ENCODE results near the gene ARHGAP6.

Gene ARHGAP6

GRCh38 chrX:11290416-11291102 lies 375.2 kb downstream of the ARHGAP6 start:
- POLR2A ChIA-PET, result no interaction called here
- no peak for TF ChIP-seq CTCF (IDR thresholded peaks at IDR 0.05; ENCODE audit: control extremely low read depth, extremely low read depth, low read depth, missing control alignments)
- CTCF ChIA-PET, result no interaction called here
- DNase-seq (ENCODE audit: extremely low spot score), result no peak

- TF ChIP-seq CTCF (IDR thresholded peaks at IDR 0.05; ENCODE audit: control extremely low read depth, extremely low read depth, low read depth, missing control alignments), result no peak
- ChIA-PET CTCF (interaction anchor here (1.0 kb wide), 1 partner anchor 9 kb away, joined by 3 read pairs; no protein-coding TSS in a partner anchor), POLR2A (no interaction called here)
- no peak for DNase-seq (ENCODE audit: extremely low spot score)
Observed at GRCh38 chrX:11287505-11287904, 378.2 kb downstream of the ARHGAP6 start.

- no peak for DNase-seq (ENCODE audit: extremely low spot score)
- POLR2A ChIA-PET, result no interaction called here
- TF ChIP-seq CTCF (IDR thresholded peaks at IDR 0.05; ENCODE audit: control extremely low read depth, extremely low read depth, low read depth, missing control alignments), result no peak
- CTCF ChIA-PET, result no interaction called here
Observed at GRCh38 chrX:11285651-11286050, 380.1 kb downstream of the ARHGAP6 start.

- TF ChIP-seq CTCF (IDR thresholded peaks at IDR 0.05; ENCODE audit: control extremely low read depth, extremely low read depth, low read depth, missing control alignments), result no peak
- ChIA-PET POLR2A (no interaction called here), CTCF (no interaction called here)
- no peak for DNase-seq (ENCODE audit: extremely low spot score)
Observed at GRCh38 chrX:11282043-11282442, 383.7 kb downstream of the ARHGAP6 start.

GRCh38 chrX:11273544-11273943 lies 392.2 kb downstream of the ARHGAP6 start:
- no peak for TF ChIP-seq CTCF (IDR thresholded peaks at IDR 0.05; ENCODE audit: control extremely low read depth, extremely low read depth, low read depth, missing control alignments)
- ChIA-PET CTCF (no interaction called here), POLR2A (no interaction called here)
- no peak for DNase-seq (ENCODE audit: extremely low spot score)

GRCh38 chrX:11272863-11273262 lies 392.9 kb downstream of the ARHGAP6 start:
- no peak for DNase-seq (ENCODE audit: extremely low spot score)
- CTCF ChIA-PET, result no interaction called here
- TF ChIP-seq CTCF (IDR thresholded peaks at IDR 0.05; ENCODE audit: control extremely low read depth, extremely low read depth, low read depth, missing control alignments), result no peak
- POLR2A ChIA-PET, result no interaction called here

All from GM10248 (cell line).